HepG2 (cell line): ENCODE data around the gene EEF2. TPM values are rescaled to one million over a fixed set of nuclear protein-coding genes. Genes with fewer than 3 reads are reported as not detected.

Source experiments
- FOXA1 ChIP-seq, 2 experiments: fragments of 450-650 bp in 1 of 2; sonication (generic) in 1 of 2; formaldehyde crosslinking in 1 of 2; IDR thresholded peaks; 2 replicates each; pipeline versions ENCODE4 v1.4.0 to v1.6.1; 2016 to 2020; ENCODE audit warnings: missing genetic modification reagents in 1 of 2
- KLF15 ChIP-seq: sonication (generic); formaldehyde crosslinking; IDR thresholded peaks from 2 replicates; pipeline ENCODE4 v1.8.1; 2023; ENCODE audit warnings: borderline replicate concordance, mild to moderate bottlenecking, inconsistent platforms, missing genetic modification reagents, mixed read lengths
- NR2F1 ChIP-seq, 2 experiments: fragments of 450-650 bp in 1 of 2; formaldehyde crosslinking in 1 of 2; IDR thresholded peaks; 2 replicates each; pipeline versions ENCODE4 v1.5.0 to v1.6.1; 2016 to 2020; ENCODE audit warnings: mild to moderate bottlenecking in 1 of 2, missing compliant biosample characterization in 1 of 2, missing genetic modification reagents in 1 of 2, moderate library complexity in 1 of 2
- SMARCE1 ChIP-seq: fragments of 450-650 bp; IDR thresholded peaks from 2 replicates; pipeline ENCODE4 v1.6.1; 2017; ENCODE audit warnings: borderline replicate concordance
- ZC3H4 ChIP-seq: sonication (generic); formaldehyde crosslinking; IDR thresholded peaks from 2 replicates; pipeline ENCODE4 v1.4.0; 2020; ENCODE audit warnings: missing genetic modification reagents, borderline replicate concordance
- ZNF326 ChIP-seq: sonication (generic); formaldehyde crosslinking; IDR thresholded peaks from 2 replicates; pipeline ENCODE4 v1.4.0; 2020; ENCODE audit warnings: missing genetic modification reagents, borderline replicate concordance
- ZNF337 ChIP-seq: sonication (generic); formaldehyde crosslinking; IDR thresholded peaks from 2 replicates; pipeline ENCODE4 v1.5.1; 2020; ENCODE audit warnings: missing genetic modification reagents, low read depth, mild to moderate bottlenecking, borderline replicate concordance
- ZNF460 ChIP-seq: sonication (generic); formaldehyde crosslinking; IDR thresholded peaks from 2 replicates; pipeline ENCODE4 v1.5.1; 2020; ENCODE audit warnings: missing genetic modification reagents, mild to moderate bottlenecking, borderline replicate concordance
- ZNF558 ChIP-seq: sonication (generic); formaldehyde crosslinking; IDR thresholded peaks from 2 replicates; pipeline ENCODE4 v1.9.0; 2022; ENCODE audit warnings: mild to moderate bottlenecking, missing genetic modification reagents, borderline replicate concordance
- ZNF746 ChIP-seq: sonication (generic); formaldehyde crosslinking; IDR thresholded peaks from 2 replicates; pipeline ENCODE4 v1.8.0; 2022; ENCODE audit warnings: mild to moderate bottlenecking, missing genetic modification reagents
- polyA plus RNA-seq, 8 experiments: library from polyadenylated mRNA; depleted of rRNA in 3 of 8; stranded (reverse) in 7 of 8; unstranded in 1 of 8; fragments of >200 nt; fragmentation: Illumina TruSeq in 4 of 8; extraction: Trizol in 4 of 8; gene quantifications; 2 replicates each; pipeline versions ENCODE4 v1.2.1 to v1.2.3, GENCODE V29; 2011 to 2016; ENCODE audit warnings: low read depth in 4 of 8, missing spikeins in 1 of 8, mixed read lengths in 1 of 8; ENCODE audit not compliant: insufficient read depth in 1 of 8
- total RNA-seq, 5 experiments: library from RNA; depleted of rRNA; stranded (reverse); fragments of >200 nt; fragmentation: Illumina TruSeq; extraction: Trizol; gene quantifications; 2 replicates each; pipeline ENCODE4 v1.2.3, GENCODE V29; 2016; ENCODE audit warnings: low read depth in 1 of 5
- TF ChIP-seq, protein P1 (sequence below): sonication (generic); formaldehyde crosslinking; IDR thresholded peaks from 2 replicates; pipeline ENCODE4 v1.5.0; 2020; ENCODE audit warnings: mild to moderate bottlenecking, missing genetic modification reagents, borderline replicate concordance
- TF ChIP-seq, protein P2 (sequence below): sonication (generic); IDR thresholded peaks from 2 replicates; pipeline ENCODE4 v1.6.1; 2016; ENCODE audit warnings: low read depth, borderline replicate concordance
- TF ChIP-seq, protein P3 (sequence below): IDR thresholded peaks from 2 replicates; pipeline ENCODE4 v1.6.1; 2016; ENCODE audit warnings: missing compliant biosample characterization, missing genetic modification reagents, borderline replicate concordance
- TF ChIP-seq, protein P4 (sequence below): sonication (generic); formaldehyde crosslinking; IDR thresholded peaks from 2 replicates; pipeline ENCODE4 v1.5.1; 2020; ENCODE audit warnings: mild to moderate bottlenecking, missing genetic modification reagents

Gene EEF2
- total and polyA plus RNA-seq, 2 of the 13 experiments (the other 11 are each of a cell fraction or from before 2014, with no cell fraction given) = 1,441 to 1,777 TPM

DNA sequence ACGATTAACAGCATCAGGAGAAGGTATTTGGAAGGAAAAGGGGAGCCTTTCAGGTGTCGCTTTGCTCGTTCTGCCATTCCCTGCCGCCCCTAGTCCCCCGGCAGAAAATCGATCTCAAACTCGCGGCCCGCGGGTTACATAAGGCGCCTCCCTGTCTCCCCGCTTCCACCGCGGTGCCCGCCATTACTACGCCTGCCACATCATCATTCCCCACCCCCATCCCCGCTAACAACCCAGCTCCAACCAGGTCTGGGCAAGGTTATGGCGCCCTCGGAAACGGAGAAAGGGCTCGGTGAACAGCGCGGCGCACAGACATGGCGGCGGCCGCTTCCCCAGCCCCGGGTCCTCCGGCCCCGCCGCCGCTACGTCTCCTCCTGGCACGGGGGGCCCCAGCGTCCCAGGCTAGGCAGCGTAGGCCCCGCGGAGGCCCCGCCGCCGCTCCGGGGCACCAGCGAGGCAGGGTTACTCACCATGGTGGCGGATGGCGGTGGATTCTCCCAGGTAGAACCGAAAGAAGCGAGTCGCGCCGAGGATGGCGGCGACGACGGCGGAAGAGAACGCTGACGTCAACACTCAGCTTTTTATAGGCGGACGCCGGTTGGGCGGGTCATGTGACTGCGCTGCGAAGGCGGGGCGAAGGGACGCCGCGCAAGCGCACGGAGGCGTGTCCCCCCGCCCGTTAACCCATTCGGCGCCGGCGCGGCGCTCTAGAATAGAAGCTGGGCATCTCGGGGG is at the start of gene EEF2 (continued):
- TF ChIP-seq ZNF337 (CRISPR knock-in tag) (no peak), FOXA1 (IDR thresholded peaks at IDR 0.05) (no peak), FOXA1 (CRISPR knock-in tag; IDR thresholded peaks at IDR 0.05) (no peak), ZNF558 (CRISPR knock-in tag) (peak; percentile 83; the same call in 1 of the 2 replicates), ZC3H4 (CRISPR knock-in tag) (no peak; the same call in 1 of the 2 replicates), SMARCE1 (no peak), KLF15 (CRISPR knock-in tag) (no peak), ZNF326 (CRISPR knock-in tag) (no peak), NR2F1 (CRISPR knock-in tag; IDR thresholded peaks at IDR 0.05) (no peak), ZNF746 (CRISPR knock-in tag) (peak; percentile 50; the same call in 1 of the 2 replicates), ZNF460 (CRISPR knock-in tag) (no peak)
- TF ChIP-seq, protein P1, sequence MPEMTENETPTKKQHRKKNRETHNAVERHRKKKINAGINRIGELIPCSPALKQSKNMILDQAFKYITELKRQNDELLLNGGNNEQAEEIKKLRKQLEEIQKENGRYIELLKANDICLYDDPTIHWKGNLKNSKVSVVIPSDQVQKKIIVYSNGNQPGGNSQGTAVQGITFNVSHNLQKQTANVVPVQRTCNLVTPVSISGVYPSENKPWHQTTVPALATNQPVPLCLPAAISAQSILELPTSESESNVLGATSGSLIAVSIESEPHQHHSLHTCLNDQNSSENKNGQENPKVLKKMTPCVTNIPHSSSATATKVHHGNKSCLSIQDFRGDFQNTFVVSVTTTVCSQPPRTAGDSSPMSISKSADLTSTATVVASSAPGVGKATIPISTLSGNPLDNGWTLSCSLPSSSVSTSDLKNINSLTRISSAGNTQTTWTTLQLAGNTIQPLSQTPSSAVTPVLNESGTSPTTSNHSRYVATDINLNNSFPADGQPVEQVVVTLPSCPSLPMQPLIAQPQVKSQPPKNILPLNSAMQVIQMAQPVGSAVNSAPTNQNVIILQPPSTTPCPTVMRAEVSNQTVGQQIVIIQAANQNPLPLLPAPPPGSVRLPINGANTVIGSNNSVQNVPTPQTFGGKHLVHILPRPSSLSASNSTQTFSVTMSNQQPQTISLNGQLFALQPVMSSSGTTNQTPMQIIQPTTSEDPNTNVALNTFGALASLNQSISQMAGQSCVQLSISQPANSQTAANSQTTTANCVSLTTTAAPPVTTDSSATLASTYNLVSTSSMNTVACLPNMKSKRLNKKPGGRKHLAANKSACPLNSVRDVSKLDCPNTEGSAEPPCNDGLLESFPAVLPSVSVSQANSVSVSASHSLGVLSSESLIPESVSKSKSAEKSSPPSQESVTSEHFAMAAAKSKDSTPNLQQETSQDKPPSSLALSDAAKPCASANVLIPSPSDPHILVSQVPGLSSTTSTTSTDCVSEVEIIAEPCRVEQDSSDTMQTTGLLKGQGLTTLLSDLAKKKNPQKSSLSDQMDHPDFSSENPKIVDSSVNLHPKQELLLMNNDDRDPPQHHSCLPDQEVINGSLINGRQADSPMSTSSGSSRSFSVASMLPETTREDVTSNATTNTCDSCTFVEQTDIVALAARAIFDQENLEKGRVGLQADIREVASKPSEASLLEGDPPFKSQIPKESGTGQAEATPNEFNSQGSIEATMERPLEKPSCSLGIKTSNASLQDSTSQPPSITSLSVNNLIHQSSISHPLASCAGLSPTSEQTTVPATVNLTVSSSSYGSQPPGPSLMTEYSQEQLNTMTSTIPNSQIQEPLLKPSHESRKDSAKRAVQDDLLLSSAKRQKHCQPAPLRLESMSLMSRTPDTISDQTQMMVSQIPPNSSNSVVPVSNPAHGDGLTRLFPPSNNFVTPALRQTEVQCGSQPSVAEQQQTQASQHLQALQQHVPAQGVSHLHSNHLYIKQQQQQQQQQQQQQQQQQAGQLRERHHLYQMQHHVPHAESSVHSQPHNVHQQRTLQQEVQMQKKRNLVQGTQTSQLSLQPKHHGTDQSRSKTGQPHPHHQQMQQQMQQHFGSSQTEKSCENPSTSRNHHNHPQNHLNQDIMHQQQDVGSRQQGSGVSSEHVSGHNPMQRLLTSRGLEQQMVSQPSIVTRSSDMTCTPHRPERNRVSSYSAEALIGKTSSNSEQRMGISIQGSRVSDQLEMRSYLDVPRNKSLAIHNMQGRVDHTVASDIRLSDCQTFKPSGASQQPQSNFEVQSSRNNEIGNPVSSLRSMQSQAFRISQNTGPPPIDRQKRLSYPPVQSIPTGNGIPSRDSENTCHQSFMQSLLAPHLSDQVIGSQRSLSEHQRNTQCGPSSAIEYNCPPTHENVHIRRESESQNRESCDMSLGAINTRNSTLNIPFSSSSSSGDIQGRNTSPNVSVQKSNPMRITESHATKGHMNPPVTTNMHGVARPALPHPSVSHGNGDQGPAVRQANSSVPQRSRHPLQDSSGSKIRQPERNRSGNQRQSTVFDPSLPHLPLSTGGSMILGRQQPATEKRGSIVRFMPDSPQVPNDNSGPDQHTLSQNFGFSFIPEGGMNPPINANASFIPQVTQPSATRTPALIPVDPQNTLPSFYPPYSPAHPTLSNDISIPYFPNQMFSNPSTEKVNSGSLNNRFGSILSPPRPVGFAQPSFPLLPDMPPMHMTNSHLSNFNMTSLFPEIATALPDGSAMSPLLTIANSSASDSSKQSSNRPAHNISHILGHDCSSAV (CRISPR knock-in tag) = no peak
- TF ChIP-seq, protein P2, sequence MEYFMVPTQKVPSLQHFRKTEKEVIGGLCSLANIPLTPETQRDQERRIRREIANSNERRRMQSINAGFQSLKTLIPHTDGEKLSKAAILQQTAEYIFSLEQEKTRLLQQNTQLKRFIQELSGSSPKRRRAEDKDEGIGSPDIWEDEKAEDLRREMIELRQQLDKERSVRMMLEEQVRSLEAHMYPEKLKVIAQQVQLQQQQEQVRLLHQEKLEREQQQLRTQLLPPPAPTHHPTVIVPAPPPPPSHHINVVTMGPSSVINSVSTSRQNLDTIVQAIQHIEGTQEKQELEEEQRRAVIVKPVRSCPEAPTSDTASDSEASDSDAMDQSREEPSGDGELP = no peak; the same call in 1 of the 2 replicates
- TF ChIP-seq, protein P3, sequence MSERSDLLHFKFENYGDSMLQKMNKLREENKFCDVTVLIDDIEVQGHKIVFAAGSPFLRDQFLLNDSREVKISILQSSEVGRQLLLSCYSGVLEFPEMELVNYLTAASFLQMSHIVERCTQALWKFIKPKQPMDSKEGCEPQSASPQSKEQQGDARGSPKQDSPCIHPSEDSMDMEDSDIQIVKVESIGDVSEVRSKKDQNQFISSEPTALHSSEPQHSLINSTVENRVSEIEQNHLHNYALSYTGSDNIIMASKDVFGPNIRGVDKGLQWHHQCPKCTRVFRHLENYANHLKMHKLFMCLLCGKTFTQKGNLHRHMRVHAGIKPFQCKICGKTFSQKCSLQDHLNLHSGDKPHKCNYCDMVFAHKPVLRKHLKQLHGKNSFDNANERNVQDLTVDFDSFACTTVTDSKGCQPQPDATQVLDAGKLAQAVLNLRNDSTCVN = 0 out of 2 replicates have a peak, but pooled peaks have one; percentile 68
- TF ChIP-seq, protein P4, sequence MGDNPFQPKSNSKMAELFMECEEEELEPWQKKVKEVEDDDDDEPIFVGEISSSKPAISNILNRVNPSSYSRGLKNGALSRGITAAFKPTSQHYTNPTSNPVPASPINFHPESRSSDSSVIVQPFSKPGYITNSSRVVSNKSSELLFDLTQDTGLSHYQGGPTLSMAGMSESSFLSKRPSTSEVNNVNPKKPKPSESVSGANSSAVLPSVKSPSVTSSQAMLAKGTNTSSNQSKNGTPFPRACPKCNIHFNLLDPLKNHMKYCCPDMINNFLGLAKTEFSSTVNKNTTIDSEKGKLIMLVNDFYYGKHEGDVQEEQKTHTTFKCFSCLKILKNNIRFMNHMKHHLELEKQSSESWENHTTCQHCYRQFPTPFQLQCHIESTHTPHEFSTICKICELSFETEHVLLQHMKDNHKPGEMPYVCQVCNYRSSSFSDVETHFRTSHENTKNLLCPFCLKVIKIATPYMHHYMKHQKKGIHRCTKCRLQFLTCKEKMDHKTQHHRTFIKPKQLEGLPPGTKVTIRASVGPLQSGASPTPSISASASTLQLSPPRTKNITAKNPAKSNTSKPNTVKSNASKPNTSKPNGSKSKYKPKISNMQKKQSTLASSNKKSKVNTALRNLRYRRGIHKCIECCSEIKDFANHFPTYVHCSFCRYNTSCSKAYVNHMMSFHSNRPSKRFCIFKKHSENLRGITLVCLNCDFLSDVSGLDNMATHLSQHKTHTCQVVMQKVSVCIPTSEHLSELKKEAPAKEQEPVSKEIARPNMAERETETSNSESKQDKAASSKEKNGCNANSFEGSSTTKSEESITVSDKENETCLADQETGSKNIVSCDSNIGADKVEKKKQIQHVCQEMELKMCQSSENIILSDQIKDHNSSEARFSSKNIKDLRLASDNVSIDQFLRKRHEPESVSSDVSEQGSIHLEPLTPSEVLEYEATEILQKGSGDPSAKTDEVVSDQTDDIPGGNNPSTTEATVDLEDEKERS (CRISPR knock-in tag) = peak; percentile 70; the same call in 1 of the 2 replicates
